Left ventricle myocardium inferior (tissue), 1 donor: ENCODE measurements around the gene UST. TPM values are rescaled to one million over a fixed set of nuclear protein-coding genes. Genes with fewer than 3 reads are reported as not detected.
"Not testable (repeated sequence)": the region's sequence is repeated elsewhere in the genome, so short reads cannot be mapped to it uniquely, and the experiment has no call there.

Experiments used
- DNase-seq: peaks from one replicate; pipeline ENCODE4 v3.0.0-alpha.2; 2020
- H3K27ac ChIP-seq: fragments of 200-600 bp; replicated peaks from 2 replicates; pipeline ENCODE4 v1.8.0; 2021
- H3K27me3 ChIP-seq: fragments of 200-600 bp; 2 replicates; pipeline ENCODE4 v1.8.0; 2021; ENCODE audit warnings: low read depth
- H3K36me3 ChIP-seq: fragments of 200-600 bp; 2 replicates; pipeline ENCODE4 v1.8.0; 2021
- H3K4me1 ChIP-seq: fragments of 200-600 bp; 2 replicates; pipeline ENCODE4 v1.8.0; 2021
- H3K4me3 ChIP-seq: fragments of 200-600 bp; 2 replicates; pipeline ENCODE4 v1.8.0; 2021; ENCODE audit warnings: mild to moderate bottlenecking, moderate library complexity
- H3K9me3 ChIP-seq: fragments of 200-600 bp; replicated peaks from 2 replicates; pipeline ENCODE4 v1.8.0; 2021
- intact Hi-C: fragments of 100-400 bp; cut with micrococcal nuclease; formaldehyde crosslinking; loops from one replicate; pipeline ENCODE4 v1.11.0; 2022
- total RNA-seq: library from RNA; stranded (reverse); fragmentation: NEBNext Ultra II Directional; extraction: Animal tissue kit (Norgen Biotek cat#: 25700); gene quantifications from one replicate; pipeline ENCODE4 v1.2.1, GENCODE V29; 2021
- TF ChIP-seq, protein P1 (sequence below): fragments of 200-600 bp; IDR thresholded peaks from 2 replicates; pipeline ENCODE4 v1.8.0; 2021; ENCODE audit warnings: antibody characterized with exemption, mild to moderate bottlenecking, borderline replicate concordance
- donor health status: DM: no; HTN: yes; CAD: no; lungs with severe emphysema.

UST gene
- total RNA-seq, 1 donor from 2014 or later: 3.3 TPM

DNA sequence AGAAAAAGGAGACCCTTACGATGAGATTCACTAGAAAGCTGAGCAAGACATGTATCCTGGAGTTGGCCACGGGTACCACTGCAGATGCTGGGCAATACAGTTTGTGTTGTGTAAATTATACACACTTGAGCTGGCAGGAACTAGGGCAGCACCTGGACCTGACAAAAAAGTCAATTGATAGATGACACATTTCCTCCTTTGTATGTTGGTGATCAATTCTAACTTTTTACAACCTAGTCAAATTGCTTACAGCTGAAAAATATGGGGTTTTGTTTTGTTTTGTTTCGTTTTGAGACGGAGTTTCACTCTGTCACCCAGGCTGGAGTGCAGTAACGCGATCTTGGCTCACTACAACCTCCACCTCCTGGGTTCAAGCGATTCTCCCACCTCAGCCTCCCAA lies 108.9 kb downstream of the UST start:
- H3K27ac ChIP-seq: no peak overlapping the region
- no peaks in the 10 kb centered on the region for H3K27me3 ChIP-seq
- no peaks in the 10 kb centered on the region for H3K36me3 ChIP-seq
- TF ChIP-seq, protein P1, sequence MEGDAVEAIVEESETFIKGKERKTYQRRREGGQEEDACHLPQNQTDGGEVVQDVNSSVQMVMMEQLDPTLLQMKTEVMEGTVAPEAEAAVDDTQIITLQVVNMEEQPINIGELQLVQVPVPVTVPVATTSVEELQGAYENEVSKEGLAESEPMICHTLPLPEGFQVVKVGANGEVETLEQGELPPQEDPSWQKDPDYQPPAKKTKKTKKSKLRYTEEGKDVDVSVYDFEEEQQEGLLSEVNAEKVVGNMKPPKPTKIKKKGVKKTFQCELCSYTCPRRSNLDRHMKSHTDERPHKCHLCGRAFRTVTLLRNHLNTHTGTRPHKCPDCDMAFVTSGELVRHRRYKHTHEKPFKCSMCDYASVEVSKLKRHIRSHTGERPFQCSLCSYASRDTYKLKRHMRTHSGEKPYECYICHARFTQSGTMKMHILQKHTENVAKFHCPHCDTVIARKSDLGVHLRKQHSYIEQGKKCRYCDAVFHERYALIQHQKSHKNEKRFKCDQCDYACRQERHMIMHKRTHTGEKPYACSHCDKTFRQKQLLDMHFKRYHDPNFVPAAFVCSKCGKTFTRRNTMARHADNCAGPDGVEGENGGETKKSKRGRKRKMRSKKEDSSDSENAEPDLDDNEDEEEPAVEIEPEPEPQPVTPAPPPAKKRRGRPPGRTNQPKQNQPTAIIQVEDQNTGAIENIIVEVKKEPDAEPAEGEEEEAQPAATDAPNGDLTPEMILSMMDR: no peak
- no peaks in the 10 kb centered on the region for H3K9me3 ChIP-seq
- H3K4me3 ChIP-seq: no peak overlapping the region
- no peak for DNase-seq
- intact Hi-C loops: no loop called here
- H3K4me1 ChIP-seq: no peaks in the 10 kb centered on the region

DNA sequence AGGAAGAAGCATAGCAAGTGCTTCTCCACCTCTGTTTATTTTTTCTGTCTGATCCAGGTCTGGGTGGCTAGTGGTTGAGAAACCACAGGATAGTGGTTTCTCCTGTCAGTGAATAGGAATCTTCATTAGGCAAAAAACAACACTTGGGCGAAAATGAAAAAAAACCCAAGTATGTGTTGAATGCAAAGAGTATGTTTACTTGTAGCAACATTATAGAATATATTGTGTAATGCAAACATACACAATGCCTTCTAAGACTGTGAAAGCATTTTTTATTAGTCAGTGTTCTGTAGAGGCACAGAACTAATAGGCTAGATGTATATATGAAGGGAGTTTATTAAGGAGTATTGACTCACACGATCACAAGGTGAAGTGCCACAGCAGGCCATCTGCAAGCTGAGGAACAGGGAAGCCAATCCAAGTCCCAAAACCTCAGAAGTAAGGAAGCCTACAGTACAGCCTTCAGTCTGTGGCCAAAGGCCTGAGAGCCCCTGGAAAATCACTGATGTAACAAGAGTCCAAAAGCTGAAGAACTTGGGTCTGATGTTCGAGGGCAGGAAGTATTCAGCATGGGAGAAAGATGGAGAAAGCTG lies 111.1 kb downstream of the UST start:
- Histone ChIP-seq H3K4me3 (no peak overlapping the region), H3K4me1 (no peaks in the 10 kb centered on the region), H3K36me3 (no peaks in the 10 kb centered on the region), H3K27ac (no peak overlapping the region), H3K27me3 (no peaks in the 10 kb centered on the region), H3K9me3 (no peaks in the 10 kb centered on the region)
- intact Hi-C loops: no loop called here
- DNase-seq: no peak
- TF ChIP-seq, protein P1: no peak

DNA sequence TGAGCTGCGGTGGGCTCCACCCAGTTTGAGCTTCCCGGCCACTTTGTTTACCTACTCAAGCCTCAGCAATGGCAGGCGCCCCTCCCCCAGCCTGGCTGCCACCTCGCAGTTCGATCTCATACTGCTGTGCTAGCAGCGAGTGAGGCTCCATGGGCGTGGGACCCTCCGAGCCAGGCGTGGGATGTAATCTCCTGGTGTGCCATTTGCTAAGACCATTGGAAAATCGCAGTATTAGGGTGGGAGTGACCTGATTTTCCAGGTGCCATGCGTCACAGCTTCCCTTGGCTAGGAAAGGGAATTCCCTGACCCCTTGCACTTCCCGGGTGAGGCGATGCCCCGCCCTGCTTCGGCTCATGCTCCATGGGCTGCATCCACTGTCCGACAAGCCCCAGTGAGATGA lies 117.3 kb downstream of the UST start:
- DNase-seq, H3K4me3 ChIP-seq, H3K4me1 ChIP-seq, H3K36me3 ChIP-seq, H3K9me3 ChIP-seq, intact Hi-C loops, H3K27ac ChIP-seq, H3K27me3 ChIP-seq: not testable (repeated sequence)

DNA sequence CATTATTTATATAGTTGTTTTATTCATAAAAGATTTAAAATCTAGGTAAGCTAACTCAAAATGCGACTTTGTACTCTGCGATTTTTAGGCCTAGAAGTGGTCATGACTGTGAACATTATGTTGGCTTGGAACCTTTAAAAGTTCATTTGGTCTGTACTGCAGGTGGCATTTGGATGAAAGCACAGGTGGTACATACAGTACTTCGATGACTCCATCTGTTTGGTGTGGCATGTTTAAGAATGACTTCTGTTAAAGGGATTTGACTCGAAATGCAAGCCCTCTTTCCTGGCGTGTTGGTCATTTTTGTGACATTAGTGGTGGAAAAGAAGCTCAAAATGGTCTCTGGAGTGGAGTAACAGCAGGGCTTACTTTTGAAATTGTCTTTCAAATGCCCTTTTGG lies 118.1 kb downstream of the UST start:
- Histone ChIP-seq H3K27ac (no peak overlapping the region), H3K9me3 (no peaks in the 10 kb centered on the region), H3K4me1 (peaks cover 13% of the 10 kb centered on the region), H3K4me3 (no peak overlapping the region), H3K36me3 (no peaks in the 10 kb centered on the region), H3K27me3 (no peaks in the 10 kb centered on the region)
- no peak for DNase-seq
- TF ChIP-seq, protein P1: no peak
- intact Hi-C loops: no loop called here

DNA sequence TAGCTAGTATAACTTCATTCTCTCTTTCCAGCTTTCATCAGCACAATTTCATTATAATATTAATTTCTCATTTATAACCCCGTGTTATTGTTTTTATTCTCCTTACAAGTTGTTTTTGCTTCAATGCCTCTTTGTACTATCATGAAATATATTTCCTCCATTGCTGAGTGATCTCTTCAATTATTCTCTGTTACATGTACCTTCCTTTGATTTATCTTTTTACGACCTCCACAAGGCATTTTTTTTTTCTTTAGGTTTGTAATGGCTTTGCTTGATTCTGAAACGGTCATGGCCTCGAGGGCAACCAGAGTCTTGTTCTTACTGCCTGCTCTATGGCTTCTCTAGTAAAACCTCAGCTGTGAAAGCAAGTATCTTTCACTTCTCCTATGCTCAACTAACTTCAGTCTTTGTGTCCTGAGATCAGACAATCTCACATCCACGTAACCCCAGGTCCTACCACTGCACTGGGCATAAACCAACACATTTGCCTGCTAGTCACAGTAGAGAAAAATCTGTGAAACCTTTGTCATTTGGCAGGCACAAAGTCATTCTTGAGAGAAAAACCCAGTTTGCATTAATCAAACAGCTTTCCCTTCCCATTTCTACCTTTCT lies 119.9 kb downstream of the UST start:
- Histone ChIP-seq H3K4me3 (no peak overlapping the region), H3K4me1 (peaks cover 13% of the 10 kb centered on the region), H3K9me3 (no peaks in the 10 kb centered on the region), H3K36me3 (no peaks in the 10 kb centered on the region), H3K27me3 (no peaks in the 10 kb centered on the region), H3K27ac (no peak overlapping the region)
- intact Hi-C loops: no loop called here
- TF ChIP-seq, protein P1: no peak
- no peak for DNase-seq

DNA sequence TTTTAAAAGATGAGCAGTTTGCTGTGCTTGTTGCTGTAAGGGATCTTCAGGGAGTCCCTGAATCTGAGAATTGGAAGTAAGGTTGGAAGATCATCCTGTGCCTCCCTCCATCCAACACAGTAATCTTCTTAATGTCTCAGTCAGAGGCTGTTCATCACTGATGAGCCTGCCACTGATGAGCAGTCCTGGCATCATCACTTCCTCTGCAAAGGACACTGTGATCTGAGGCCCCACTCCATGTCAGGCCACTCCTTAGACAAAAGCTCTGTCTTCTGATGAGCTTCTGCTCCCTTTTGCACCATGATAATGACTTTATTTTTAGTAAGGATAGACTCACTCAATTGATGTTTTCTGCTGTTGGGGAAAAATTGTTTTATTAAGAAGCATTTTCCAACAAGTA lies 121.0 kb downstream of the UST start:
- H3K27ac ChIP-seq: no peak overlapping the region
- TF ChIP-seq, protein P1: no peak
- no peaks in the 10 kb centered on the region for H3K9me3 ChIP-seq
- no peak overlapping the region for H3K4me3 ChIP-seq
- peaks cover 13% of the 10 kb centered on the region for H3K4me1 ChIP-seq
- DNase-seq: no peak
- H3K27me3 ChIP-seq: no peaks in the 10 kb centered on the region
- intact Hi-C loops: no loop called here
- no peaks in the 10 kb centered on the region for H3K36me3 ChIP-seq
